ENCODE results near the gene OLFML3. TPM values are rescaled to one million over a fixed set of nuclear protein-coding genes. Genes with fewer than 3 reads are reported as not detected.

OLFML3 gene
- total and polyA plus RNA-seq, 2 of the 8 experiments (the other 6 are each of a cell fraction or from before 2014, with no cell fraction given), result 56.0 to 72.3 TPM

DNA sequence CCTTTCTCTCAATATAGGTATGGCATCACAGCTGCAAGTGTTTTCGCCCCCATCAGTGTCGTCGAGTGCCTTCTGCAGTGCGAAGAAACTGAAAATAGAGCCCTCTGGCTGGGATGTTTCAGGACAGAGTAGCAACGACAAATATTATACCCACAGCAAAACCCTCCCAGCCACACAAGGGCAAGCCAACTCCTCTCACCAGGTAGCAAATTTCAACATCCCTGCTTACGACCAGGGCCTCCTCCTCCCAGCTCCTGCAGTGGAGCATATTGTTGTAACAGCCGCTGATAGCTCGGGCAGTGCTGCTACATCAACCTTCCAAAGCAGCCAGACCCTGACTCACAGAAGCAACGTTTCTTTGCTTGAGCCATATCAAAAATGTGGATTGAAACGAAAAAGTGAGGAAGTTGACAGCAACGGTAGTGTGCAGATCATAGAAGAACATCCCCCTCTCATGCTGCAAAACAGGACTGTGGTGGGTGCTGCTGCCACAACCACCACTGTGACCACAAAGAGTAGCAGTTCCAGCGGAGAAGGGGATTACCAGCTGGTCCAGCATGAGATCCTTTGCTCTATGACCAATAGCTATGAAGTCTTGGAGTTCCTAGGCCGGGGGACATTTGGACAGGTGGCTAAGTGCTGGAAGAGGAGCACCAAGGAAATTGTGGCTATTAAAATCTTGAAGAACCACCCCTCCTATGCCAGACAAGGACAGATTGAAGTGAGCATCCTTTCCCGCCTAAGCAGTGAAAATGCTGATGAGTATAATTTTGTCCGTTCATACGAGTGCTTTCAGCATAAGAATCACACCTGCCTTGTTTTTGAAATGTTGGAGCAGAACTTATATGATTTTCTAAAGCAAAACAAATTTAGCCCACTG lies 38.7 kb upstream of the OLFML3 start (continued):
- TF ChIP-seq CHD2 (IDR thresholded peaks at IDR 0.05; ENCODE audit: low read length) (no peak), NANOG (IDR thresholded peaks at IDR 0.05; ENCODE audit: insufficient read depth, low read depth, low read length, poor library complexity, severe bottlenecking) (no peak), CHD1 (IDR thresholded peaks at IDR 0.05; ENCODE audit: low read depth, low read length) (no peak), JUN (IDR thresholded peaks at IDR 0.05; ENCODE audit: low read depth, low read length) (no peak), KDM1A (IDR thresholded peaks at IDR 0.05; ENCODE audit: borderline replicate concordance, low read length) (no peak), TAF7 (optimal IDR thresholded peaks at IDR 0.05; ENCODE audit: borderline replicate concordance, low read depth, low read length) (no peak), EGR1 (IDR thresholded peaks at IDR 0.05; ENCODE audit: borderline replicate concordance, low read depth, low read length) (no peak), CBX5 (IDR thresholded peaks at IDR 0.05; ENCODE audit: low read depth, low read length) (no peak), FOSL1 (IDR thresholded peaks at IDR 0.05; ENCODE audit: insufficient read depth, low read depth, low read length) (no peak)

Data from H1 (cell line).